ENCODE results near the gene TPH2. TPM values are rescaled to one million over a fixed set of nuclear protein-coding genes. Genes with fewer than 3 reads are reported as not detected.

The TPH2 gene
- total and polyA plus RNA-seq, 2 of the 13 experiments (the other 11 are each of a cell fraction or from before 2014, with no cell fraction given): not detected

- Histone ChIP-seq H3K27ac (ENCODE audit: extremely low read length, insufficient read depth, low read length) (no peak overlapping the region), H3K36me3 (replicated peaks in 1 of 2; ENCODE audit: control insufficient read depth in 1 of 2, insufficient read depth in 2 of 2, low read length in 2 of 2) (no peaks in the 10 kb centered on the region), H3K4me1 (ENCODE audit: insufficient read depth, low read length) (no peaks in the 10 kb centered on the region), H4K20me1 (ENCODE audit: insufficient read depth, low read length) (no peaks in the 10 kb centered on the region), H3K9ac (ENCODE audit: insufficient read depth, low read depth, low read length) (no peak overlapping the region), H3K27me3 (ENCODE audit: control insufficient read depth in 1 of 2, insufficient read depth in 2 of 2, low read length in 2 of 2) (peaks cover 0 to 15% of the 10 kb centered on the region in 2 experiments; a peak in 2 of 5 replicates), H2AFZ (ENCODE audit: low read length) (no peak overlapping the region), H3K4me2 (ENCODE audit: low read depth, low read length) (no peak overlapping the region), H3K79me2 (ENCODE audit: insufficient read depth, low read length) (no peaks in the 10 kb centered on the region), H3K9me3 (ENCODE audit: low read length) (no peaks in the 10 kb centered on the region), H3K4me3 (replicated peaks in 1 of 3; ENCODE audit: insufficient read depth in 1 of 3, low read depth in 2 of 3, low read length in 3 of 3) (no peak overlapping the region)
- POLR2A ChIA-PET: no interaction called here
- no peak for FAIRE-seq
- TF ChIP-seq PRPF4 (IDR thresholded peaks at IDR 0.05; ENCODE audit: low read depth, low read length, poor library complexity, severe bottlenecking) (no peak), TP53 (CRISPR knock-in tag; conservative IDR thresholded peaks at IDR 0.05) (no peak), ZBTB44 (CRISPR knock-in tag; IDR thresholded peaks at IDR 0.05) (no peak), REPIN1 (CRISPR knock-in tag; IDR thresholded peaks at IDR 0.05; ENCODE audit: borderline replicate concordance, low read depth) (no peak), ZNF644 (CRISPR knock-in tag; IDR thresholded peaks at IDR 0.05; ENCODE audit: low read depth) (no peak), ELK4 (CRISPR knock-in tag; IDR thresholded peaks at IDR 0.05; ENCODE audit: borderline replicate concordance) (no peak), ZNF737 (CRISPR knock-in tag; IDR thresholded peaks at IDR 0.05; ENCODE audit: borderline replicate concordance) (no peak), ZBTB8A (CRISPR knock-in tag; IDR thresholded peaks at IDR 0.05; ENCODE audit: borderline replicate concordance, low read depth) (no peak), ZNF225 (CRISPR knock-in tag; IDR thresholded peaks at IDR 0.05) (no peak), STAG1 (CRISPR knock-in tag; IDR thresholded peaks at IDR 0.05) (no peak), KIAA2018 (CRISPR knock-in tag; IDR thresholded peaks at IDR 0.05; ENCODE audit: borderline replicate concordance) (no peak), ZNF546 (CRISPR knock-in tag; conservative IDR thresholded peaks at IDR 0.05) (no peak)
- CTCF ChIA-PET (ENCODE audit: low intra/inter-chr PET ratio, low total read pairs): no interaction called here
- in situ Hi-C loops (cut with HindIII; ENCODE audit: extremely low pct_ligation_motif_present, low pct_unique_long_range_greater_than_20kb) (no loop called here), intact Hi-C loops (cut with micrococcal nuclease; ENCODE audit: unreplicated experiment) (no loop called here)
- ATAC-seq: no peak
- DNase-seq (ENCODE audit: low spot score): no peak
- 6% methylated on average over 5 of the region's 5 CpGs for WGBS (ENCODE audit: low lambda C conversion rate)
- no TSS peak for BruUV-seq (replicated peaks)
Observed at GRCh38 chr12:71970031-71970430, 31.4 kb downstream of the TPH2 start.

Data from HepG2 (cell line).